ENCODE measurements around the gene DHX35.
"Not testable (repeated sequence)": the region's sequence is repeated elsewhere in the genome, so short reads cannot be mapped to it uniquely, and the experiment has no call there.

The DHX35 gene

DNA sequence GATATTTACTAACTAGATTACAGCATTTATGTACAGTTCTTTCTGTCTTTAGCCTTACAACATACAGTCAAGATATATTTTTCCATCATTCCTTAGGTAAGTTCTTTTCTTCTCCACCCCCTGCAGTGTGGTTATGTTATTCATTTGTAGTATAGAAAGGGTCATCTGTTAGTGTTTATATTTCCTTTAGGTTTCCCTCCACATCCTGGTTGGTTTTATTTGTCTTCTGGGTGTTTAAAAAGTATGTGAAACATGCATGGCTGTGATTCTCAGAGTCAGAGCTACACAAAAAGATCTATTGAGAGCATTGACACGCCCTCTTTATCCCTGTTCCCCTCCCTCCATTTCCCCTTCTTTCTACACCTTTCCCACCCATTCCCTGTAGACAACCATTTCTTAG is 20.1 kb downstream of the DHX35 start:
- H3K9ac ChIP-seq (ENCODE audit: low read length), result no peak overlapping the region
- H3K4me3 ChIP-seq (ENCODE audit: low read depth in 1 of 2, low read length in 2 of 2), result no peak overlapping the region
- H3K27me3 ChIP-seq (ENCODE audit: control insufficient read depth in 1 of 2, insufficient read depth in 2 of 2, low read length in 2 of 2), result no peaks in the 10 kb centered on the region
- no peaks in the 10 kb centered on the region for H3K9me3 ChIP-seq (ENCODE audit: low read length)
- no peak overlapping the region for H3K27ac ChIP-seq (ENCODE audit: low read depth, low read length)
- H3K4me1 ChIP-seq (ENCODE audit: insufficient read depth, low read length), result peaks cover 43% of the 10 kb centered on the region
- H3K36me3 ChIP-seq (ENCODE audit: insufficient read depth, low read length), result no peaks in the 10 kb centered on the region

DNA sequence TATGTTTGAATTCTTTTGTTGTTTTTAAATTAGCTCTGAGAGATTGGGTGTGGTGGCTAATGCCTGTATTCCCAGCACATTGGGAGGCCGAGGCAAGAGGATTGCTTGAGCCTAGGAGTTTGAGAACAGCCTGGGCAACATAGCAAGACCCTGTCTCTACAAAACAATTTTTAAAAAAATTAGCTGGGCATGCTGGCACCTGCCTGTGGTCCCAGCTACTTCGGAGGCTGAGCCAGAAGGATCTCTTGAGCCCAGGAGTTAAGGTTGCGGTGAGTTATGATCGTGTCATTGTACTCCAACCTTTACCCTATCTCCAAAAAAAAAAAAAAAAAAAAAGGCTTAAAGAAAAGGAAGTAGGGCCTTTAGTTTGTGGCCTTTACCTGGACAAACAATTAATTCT is 22.9 kb downstream of the DHX35 start:
- H3K27ac ChIP-seq (ENCODE audit: low read depth, low read length), result no peak overlapping the region

DNA sequence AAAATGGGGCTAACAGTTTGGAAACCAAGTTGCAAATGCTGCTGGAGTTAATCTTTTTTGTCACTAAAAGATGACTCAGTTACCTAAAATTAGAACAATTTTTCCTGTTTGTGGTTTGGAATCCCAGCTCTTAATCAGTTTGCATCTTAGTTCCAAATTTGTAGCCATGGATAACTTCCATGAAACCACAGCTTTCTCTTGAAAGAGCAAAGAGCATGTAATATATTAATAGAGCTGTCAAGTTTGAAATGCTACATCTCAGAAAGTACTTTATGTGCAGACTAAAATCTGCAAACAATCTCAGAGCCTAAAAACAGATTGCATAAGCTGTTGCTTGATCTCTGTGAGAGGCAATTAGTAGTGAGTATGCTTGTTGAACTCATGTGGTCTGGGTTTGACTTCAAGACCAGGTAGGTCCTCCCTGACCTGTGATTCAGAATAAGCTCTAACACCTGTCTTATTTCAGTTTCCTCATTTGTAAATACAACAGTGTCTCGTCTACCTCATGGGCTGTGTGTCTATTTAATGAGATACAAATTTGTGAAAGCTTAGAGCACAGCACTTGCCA is 23.5 kb downstream of the DHX35 start:
- Histone ChIP-seq H3K27me3 (ENCODE audit: control insufficient read depth in 1 of 2, insufficient read depth in 2 of 2, low read length in 2 of 2) (no peaks in the 10 kb centered on the region), H3K9ac (ENCODE audit: low read length) (no peak overlapping the region), H3K36me3 (ENCODE audit: insufficient read depth, low read length) (peaks cover 12% of the 10 kb centered on the region), H3K9me3 (ENCODE audit: low read length) (no peaks in the 10 kb centered on the region), H3K4me1 (ENCODE audit: insufficient read depth, low read length) (peaks cover 26% of the 10 kb centered on the region), H3K4me3 (ENCODE audit: low read depth in 1 of 2, low read length in 2 of 2) (no peak overlapping the region), H3K27ac (ENCODE audit: low read depth, low read length) (no peak overlapping the region)

More for the DNA sequence above, 22.9 kb downstream of the DHX35 start:
- H3K4me1 ChIP-seq (ENCODE audit: insufficient read depth, low read length), result peaks cover 29% of the 10 kb centered on the region
- no peaks in the 10 kb centered on the region for H3K9me3 ChIP-seq (ENCODE audit: low read length)
- no peak overlapping the region for H3K4me3 ChIP-seq (ENCODE audit: low read depth in 1 of 2, low read length in 2 of 2)
- H3K9ac ChIP-seq (ENCODE audit: low read length), result no peak overlapping the region
- H3K36me3 ChIP-seq (ENCODE audit: insufficient read depth, low read length), result peaks cover 9% of the 10 kb centered on the region
- H3K27me3 ChIP-seq (ENCODE audit: control insufficient read depth in 1 of 2, insufficient read depth in 2 of 2, low read length in 2 of 2), result no peaks in the 10 kb centered on the region

DNA sequence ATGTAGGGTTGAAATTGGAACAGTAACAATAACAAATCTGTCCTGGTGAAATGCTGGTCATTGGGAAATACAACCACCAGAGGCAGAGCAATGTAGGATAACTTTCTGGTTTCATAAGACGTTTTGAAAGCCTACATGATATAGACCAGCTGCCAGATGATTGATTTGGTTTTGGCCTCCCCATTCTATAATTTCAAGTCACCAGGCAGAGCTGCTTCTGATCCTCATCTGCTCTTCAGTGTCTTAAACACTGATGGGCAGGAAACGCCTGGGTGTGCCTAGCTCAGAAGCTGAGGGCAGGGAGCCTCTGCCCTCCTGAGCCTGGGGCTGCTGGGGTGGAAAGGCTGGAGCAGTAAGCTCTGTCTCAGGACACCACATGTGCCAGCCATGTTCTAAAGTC is 24.5 kb downstream of the DHX35 start:
- Histone ChIP-seq H3K9ac (ENCODE audit: low read length) (no peak overlapping the region), H3K36me3 (ENCODE audit: insufficient read depth, low read length) (peaks cover 12% of the 10 kb centered on the region), H3K4me3 (ENCODE audit: low read depth in 1 of 2, low read length in 2 of 2) (no peak overlapping the region), H3K27ac (ENCODE audit: low read depth, low read length) (peak overlapping the region; percentile 59), H3K9me3 (ENCODE audit: low read length) (no peaks in the 10 kb centered on the region), H3K4me1 (ENCODE audit: insufficient read depth, low read length) (peaks cover 26% of the 10 kb centered on the region), H3K27me3 (ENCODE audit: control insufficient read depth in 1 of 2, insufficient read depth in 2 of 2, low read length in 2 of 2) (no peaks in the 10 kb centered on the region)

DNA sequence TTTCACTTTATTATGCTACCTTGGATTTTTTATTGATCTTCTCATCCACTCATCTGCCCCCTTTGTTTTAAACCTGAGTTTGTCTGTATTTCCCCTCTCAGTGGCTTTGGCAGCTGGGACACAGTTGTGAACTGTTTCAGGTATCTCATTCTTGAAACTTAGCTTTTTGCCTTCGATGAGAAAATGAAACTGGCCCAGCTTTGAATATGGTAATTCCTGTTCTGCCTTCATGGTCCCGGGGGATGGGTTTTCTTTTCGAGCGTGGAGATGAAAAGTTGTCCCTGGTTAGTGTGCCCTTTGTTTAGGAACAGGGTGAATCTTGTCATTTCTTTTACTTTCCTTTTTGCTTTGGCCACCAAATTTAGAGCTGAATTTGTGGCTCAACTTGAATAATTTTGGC is 25.6 kb downstream of the DHX35 start:
- Histone ChIP-seq H3K36me3 (ENCODE audit: insufficient read depth, low read length) (peaks cover 21% of the 10 kb centered on the region), H3K4me3 (ENCODE audit: low read depth in 1 of 2, low read length in 2 of 2) (no peak overlapping the region), H3K27ac (ENCODE audit: low read depth, low read length) (peak overlapping the region; percentile 14), H3K9ac (ENCODE audit: low read length) (no peak overlapping the region), H3K4me1 (ENCODE audit: insufficient read depth, low read length) (peaks cover 30% of the 10 kb centered on the region), H3K9me3 (ENCODE audit: low read length) (no peaks in the 10 kb centered on the region), H3K27me3 (ENCODE audit: control insufficient read depth in 1 of 2, insufficient read depth in 2 of 2, low read length in 2 of 2) (no peaks in the 10 kb centered on the region)

DNA sequence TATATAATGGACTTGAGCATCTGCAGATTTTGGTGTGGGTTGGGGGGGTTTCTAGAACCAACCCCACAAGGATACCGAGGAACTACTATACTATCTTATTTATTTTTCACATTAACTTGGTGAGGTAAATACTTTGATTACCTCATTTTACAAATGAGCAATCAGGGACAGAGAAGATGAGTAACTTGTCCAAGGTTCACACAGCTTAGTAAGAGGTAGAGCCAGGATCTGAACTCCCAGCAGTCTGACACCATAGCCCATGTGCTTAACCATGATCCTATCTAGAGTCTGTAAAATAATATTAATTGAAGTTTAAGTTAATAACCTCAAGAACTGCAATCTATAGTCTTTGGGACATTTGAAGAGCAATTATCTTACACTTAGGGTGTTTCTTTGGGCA is 28.6 kb downstream of the DHX35 start:
- Histone ChIP-seq H3K9me3 (ENCODE audit: low read length) (no peaks in the 10 kb centered on the region), H3K36me3 (ENCODE audit: insufficient read depth, low read length) (peaks cover 26% of the 10 kb centered on the region)

DNA sequence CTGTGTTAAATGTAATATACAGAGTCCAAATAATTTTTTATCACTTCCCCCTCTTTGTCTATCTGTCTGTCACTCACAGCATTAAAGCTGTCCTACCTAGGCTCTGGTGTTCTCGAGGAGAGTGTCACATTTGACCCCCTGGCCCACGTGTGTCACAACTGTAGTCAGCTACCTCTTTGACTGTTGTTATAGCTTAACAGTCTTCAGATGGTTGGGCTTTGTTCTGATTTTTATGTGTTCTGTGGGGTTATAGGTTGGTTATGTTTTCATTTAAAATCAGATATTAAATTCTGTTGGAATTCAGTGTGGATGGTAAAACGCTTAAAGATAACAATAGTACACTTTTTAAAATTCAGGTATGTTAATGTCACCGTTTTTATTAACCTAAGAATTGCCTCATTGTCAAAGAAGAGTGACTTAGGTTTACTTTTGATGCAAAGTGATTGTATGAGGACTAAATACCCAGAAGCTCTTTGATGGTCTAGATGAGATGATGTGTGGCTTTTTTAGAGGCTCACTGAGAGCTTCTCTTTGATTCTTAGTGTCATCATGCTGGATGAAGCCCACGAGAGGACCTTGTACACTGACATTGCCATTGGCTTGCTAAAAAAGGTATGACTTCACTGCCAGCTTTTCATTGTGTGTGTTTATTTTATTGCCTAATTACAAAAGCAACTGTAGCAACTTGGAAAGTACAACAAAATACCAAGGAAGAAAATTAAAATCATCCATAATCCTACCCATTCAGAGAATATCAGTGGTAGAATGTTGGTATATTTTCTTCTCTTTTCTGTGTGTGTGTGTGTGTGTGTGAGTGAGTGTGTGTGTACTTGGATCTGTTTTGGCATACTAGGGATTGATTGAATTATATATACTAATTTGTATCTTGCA is 29.9 kb downstream of the DHX35 start:
- no peaks in the 10 kb centered on the region for H3K27me3 ChIP-seq (ENCODE audit: control insufficient read depth in 1 of 2, insufficient read depth in 2 of 2, low read length in 2 of 2)
- no peak overlapping the region for H3K4me3 ChIP-seq (ENCODE audit: low read depth in 1 of 2, low read length in 2 of 2)
- no peaks in the 10 kb centered on the region for H3K9me3 ChIP-seq (ENCODE audit: low read length)
- peaks cover 9% of the 10 kb centered on the region for H3K4me1 ChIP-seq (ENCODE audit: insufficient read depth, low read length)
- no peak overlapping the region for H3K27ac ChIP-seq (ENCODE audit: low read depth, low read length)
- H3K36me3 ChIP-seq (ENCODE audit: insufficient read depth, low read length), result peaks cover 35% of the 10 kb centered on the region
- no peak overlapping the region for H3K9ac ChIP-seq (ENCODE audit: low read length)

More for the DNA sequence above, 28.6 kb downstream of the DHX35 start:
- Histone ChIP-seq H3K27me3 (ENCODE audit: control insufficient read depth in 1 of 2, insufficient read depth in 2 of 2, low read length in 2 of 2) (no peaks in the 10 kb centered on the region), H3K27ac (ENCODE audit: low read depth, low read length) (no peak overlapping the region), H3K4me3 (ENCODE audit: low read depth in 1 of 2, low read length in 2 of 2) (no peak overlapping the region), H3K9ac (ENCODE audit: low read length) (no peak overlapping the region), H3K4me1 (ENCODE audit: insufficient read depth, low read length) (peaks cover 18% of the 10 kb centered on the region)

DNA sequence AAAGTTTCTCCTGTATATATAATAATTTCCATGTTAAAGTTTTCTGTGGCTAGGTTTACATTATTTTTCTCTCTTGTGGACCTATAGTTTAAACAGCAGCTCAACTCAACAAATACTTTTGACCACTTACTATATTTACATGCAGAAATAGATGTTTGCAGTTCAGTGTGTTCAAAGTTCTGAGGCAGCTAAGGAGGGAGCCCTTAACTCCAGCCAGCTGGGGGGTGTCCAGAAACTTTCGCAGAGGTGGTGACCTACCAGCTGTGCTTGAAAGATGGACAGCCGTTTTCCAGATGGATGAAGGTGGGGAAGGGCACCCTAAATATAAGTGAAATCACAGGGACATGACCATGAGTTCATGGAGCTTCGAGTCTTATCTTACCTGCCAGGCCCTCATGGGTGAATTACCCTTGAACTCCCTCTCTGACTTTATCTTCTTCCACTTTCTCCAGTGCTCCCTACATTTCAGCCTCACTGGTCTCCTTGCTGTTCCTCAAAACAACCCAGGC is 33.4 kb downstream of the DHX35 start:
- Histone ChIP-seq H3K9ac (ENCODE audit: low read length) (no peak overlapping the region), H3K4me1 (ENCODE audit: insufficient read depth, low read length) (peaks cover 4% of the 10 kb centered on the region), H3K27ac (ENCODE audit: low read depth, low read length) (no peak overlapping the region), H3K27me3 (ENCODE audit: control insufficient read depth in 1 of 2, insufficient read depth in 2 of 2, low read length in 2 of 2) (no peaks in the 10 kb centered on the region), H3K4me3 (ENCODE audit: low read depth in 1 of 2, low read length in 2 of 2) (no peak overlapping the region), H3K36me3 (ENCODE audit: insufficient read depth, low read length) (peaks cover 40% of the 10 kb centered on the region), H3K9me3 (ENCODE audit: low read length) (no peaks in the 10 kb centered on the region)

DNA sequence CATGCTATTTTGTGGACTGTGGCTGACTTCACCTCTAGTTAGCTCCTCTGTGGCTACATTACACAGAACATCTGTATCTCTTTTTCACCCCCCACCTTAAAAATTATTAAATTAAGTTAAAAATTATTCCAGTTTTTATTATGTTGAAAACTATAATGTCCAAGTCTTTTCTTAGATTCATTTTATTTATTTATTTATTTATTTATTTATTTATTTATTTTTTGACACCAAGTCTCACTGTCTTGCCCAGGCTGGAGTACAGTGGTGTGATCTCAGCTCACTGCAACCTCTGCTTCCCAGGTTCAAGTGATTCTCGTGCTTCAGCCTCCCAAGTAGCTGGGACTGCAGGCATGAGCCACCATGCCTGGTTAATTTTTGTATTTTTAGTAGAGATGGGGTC is 34.7 kb downstream of the DHX35 start:
- not testable (repeated sequence) for H3K4me3 ChIP-seq (ENCODE audit: low read depth in 1 of 2, low read length in 2 of 2)
- peaks cover 51% of the 10 kb centered on the region for H3K36me3 ChIP-seq (ENCODE audit: insufficient read depth, low read length)

DNA sequence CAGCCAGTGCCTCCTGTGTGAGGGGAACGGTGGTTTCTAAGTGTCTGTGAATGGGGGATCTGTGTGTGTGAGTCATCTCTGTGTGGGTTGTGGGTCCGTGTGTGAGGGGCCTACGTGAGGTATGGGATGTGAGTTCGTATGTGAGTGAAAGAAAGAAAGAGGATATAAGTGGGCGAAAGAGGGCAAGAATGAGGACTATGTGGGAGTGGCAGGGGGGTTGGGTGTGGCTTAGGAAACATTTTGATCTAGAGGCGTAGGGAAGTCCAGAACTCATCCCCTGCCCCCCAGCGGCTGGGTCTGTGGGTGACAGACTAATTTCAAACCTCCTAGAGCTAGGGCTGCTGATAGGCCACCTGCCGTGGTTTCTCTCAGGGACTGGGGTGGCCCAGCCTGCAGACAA is 35.5 kb downstream of the DHX35 start:
- Histone ChIP-seq H3K36me3 (ENCODE audit: insufficient read depth, low read length) (peaks cover 52% of the 10 kb centered on the region), H3K4me1 (ENCODE audit: insufficient read depth, low read length) (no peaks in the 10 kb centered on the region)

More for the DNA sequence above, 34.7 kb downstream of the DHX35 start:
- not testable (repeated sequence) for H3K27me3 ChIP-seq (ENCODE audit: control insufficient read depth in 1 of 2, insufficient read depth in 2 of 2, low read length in 2 of 2); H3K9me3 ChIP-seq (ENCODE audit: low read length); H3K27ac ChIP-seq (ENCODE audit: low read depth, low read length); H3K4me1 ChIP-seq (ENCODE audit: insufficient read depth, low read length); H3K9ac ChIP-seq (ENCODE audit: low read length)

DNA sequence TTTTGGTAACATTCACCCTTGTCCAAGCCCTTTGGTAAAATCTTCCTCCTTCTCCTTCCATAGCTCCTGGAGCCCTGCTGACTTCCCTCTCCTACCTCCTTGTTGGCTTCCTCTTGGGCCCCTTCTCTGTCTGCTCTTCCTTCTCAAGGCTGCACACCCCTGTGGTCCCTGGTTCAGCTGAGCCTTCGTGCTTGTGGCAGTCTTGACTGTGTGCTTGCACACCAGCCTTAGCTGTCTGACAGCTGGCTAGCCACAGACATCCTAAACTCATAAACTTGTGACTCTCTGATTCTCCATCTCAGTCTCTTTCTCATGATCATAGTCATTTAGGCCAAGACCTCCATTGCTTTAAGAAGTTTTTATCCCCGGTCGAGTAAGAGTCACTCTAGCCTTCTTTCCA is 37.1 kb downstream of the DHX35 start:
- Histone ChIP-seq H3K4me3 (ENCODE audit: low read depth in 1 of 2, low read length in 2 of 2) (no peak overlapping the region), H3K36me3 (ENCODE audit: insufficient read depth, low read length) (peaks cover 55% of the 10 kb centered on the region), H3K27ac (ENCODE audit: low read depth, low read length) (no peak overlapping the region), H3K27me3 (ENCODE audit: control insufficient read depth in 1 of 2, insufficient read depth in 2 of 2, low read length in 2 of 2) (no peaks in the 10 kb centered on the region), H3K9me3 (ENCODE audit: low read length) (no peaks in the 10 kb centered on the region), H3K4me1 (ENCODE audit: insufficient read depth, low read length) (no peaks in the 10 kb centered on the region), H3K9ac (ENCODE audit: low read length) (no peak overlapping the region)

More for the DNA sequence above, 35.5 kb downstream of the DHX35 start:
- H3K9me3 ChIP-seq (ENCODE audit: low read length), result no peaks in the 10 kb centered on the region
- H3K27ac ChIP-seq (ENCODE audit: low read depth, low read length), result no peak overlapping the region
- no peak overlapping the region for H3K9ac ChIP-seq (ENCODE audit: low read length)
- H3K4me3 ChIP-seq (ENCODE audit: low read depth in 1 of 2, low read length in 2 of 2), result no peak overlapping the region
- H3K27me3 ChIP-seq (ENCODE audit: control insufficient read depth in 1 of 2, insufficient read depth in 2 of 2, low read length in 2 of 2), result no peaks in the 10 kb centered on the region
